Cardiac muscle cell (in vitro differentiated cells and primary cell): ENCODE data around the gene VEGFB. TPM values are rescaled to one million over a fixed set of nuclear protein-coding genes. Genes with fewer than 3 reads are reported as not detected.

ENCODE experiments used
- DNase-seq, 2 donors: peaks; one replicate each; pipeline versions ENCODE4 v3.0.0 to v3.0.0-alpha.2; 2010 to 2017; ENCODE audit warnings: low read depth in 1 of 2, low spot score in 1 of 2
- H3K27ac ChIP-seq: fragments of 200-600 bp; sonication (generic); 2 replicates; pipeline ENCODE4 v1.5.1; 2016
- H3K27me3 ChIP-seq: fragments of 200-600 bp; sonication (generic); 2 replicates; pipeline ENCODE4 v1.6.0; 2016; ENCODE audit warnings: control low read depth
- H3K36me3 ChIP-seq: fragments of 200-600 bp; sonication (generic); 2 replicates; pipeline ENCODE4 v1.5.1; 2016; ENCODE audit warnings: control low read depth
- H3K4me1 ChIP-seq: fragments of 200-600 bp; sonication (generic); 2 replicates; pipeline ENCODE4 v1.8.1; 2017; ENCODE audit warnings: low read depth, mild to moderate bottlenecking, mixed run types
- H3K4me3 ChIP-seq: fragments of 200-600 bp; sonication (generic); 2 replicates; pipeline ENCODE4 v1.5.1; 2016; ENCODE audit warnings: mild to moderate bottlenecking
- H3K9me3 ChIP-seq: fragments of 200-600 bp; sonication (generic); 2 replicates; pipeline ENCODE4 v1.5.1; 2017; ENCODE audit warnings: low read depth, mild to moderate bottlenecking, control low read depth
- polyA plus RNA-seq: library from polyadenylated mRNA; unstranded; fragments of >200 nt; fragmentation: Nextera tagmentation; extraction: Ambion mirVana; gene quantifications from 2 replicates; pipeline ENCODE4 v1.2.1, GENCODE V29; 2016
- total RNA-seq: library from RNA; depleted of rRNA; stranded (reverse); fragments of >200 nt; gene quantifications from 2 replicates; pipeline ENCODE4 v1.2.3, GENCODE V29; 2016
- TF ChIP-seq, protein P1 (sequence below): IDR thresholded peaks from 2 replicates; pipeline ENCODE4 v1.5.1; 2012; ENCODE audit warnings: low read depth, mild to moderate bottlenecking, low read length

VEGFB gene
- total and polyA plus RNA-seq, 2 experiments from 2014 or later = 162 to 199 TPM

GRCh38 chr11:64263021-64263946, 28.9 kb downstream of the VEGFB start:
- no peaks in the 10 kb centered on the region for H3K36me3 ChIP-seq
- DNase-seq = peak in 1 of 2 donors; percentile 62
- TF ChIP-seq, protein P1, sequence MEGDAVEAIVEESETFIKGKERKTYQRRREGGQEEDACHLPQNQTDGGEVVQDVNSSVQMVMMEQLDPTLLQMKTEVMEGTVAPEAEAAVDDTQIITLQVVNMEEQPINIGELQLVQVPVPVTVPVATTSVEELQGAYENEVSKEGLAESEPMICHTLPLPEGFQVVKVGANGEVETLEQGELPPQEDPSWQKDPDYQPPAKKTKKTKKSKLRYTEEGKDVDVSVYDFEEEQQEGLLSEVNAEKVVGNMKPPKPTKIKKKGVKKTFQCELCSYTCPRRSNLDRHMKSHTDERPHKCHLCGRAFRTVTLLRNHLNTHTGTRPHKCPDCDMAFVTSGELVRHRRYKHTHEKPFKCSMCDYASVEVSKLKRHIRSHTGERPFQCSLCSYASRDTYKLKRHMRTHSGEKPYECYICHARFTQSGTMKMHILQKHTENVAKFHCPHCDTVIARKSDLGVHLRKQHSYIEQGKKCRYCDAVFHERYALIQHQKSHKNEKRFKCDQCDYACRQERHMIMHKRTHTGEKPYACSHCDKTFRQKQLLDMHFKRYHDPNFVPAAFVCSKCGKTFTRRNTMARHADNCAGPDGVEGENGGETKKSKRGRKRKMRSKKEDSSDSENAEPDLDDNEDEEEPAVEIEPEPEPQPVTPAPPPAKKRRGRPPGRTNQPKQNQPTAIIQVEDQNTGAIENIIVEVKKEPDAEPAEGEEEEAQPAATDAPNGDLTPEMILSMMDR = no peak
- no peaks in the 10 kb centered on the region for H3K4me1 ChIP-seq
- H3K27ac ChIP-seq = no peak overlapping the region
- H3K4me3 ChIP-seq = no peak overlapping the region
- no peaks in the 10 kb centered on the region for H3K27me3 ChIP-seq
- H3K9me3 ChIP-seq = no peaks in the 10 kb centered on the region

DNA sequence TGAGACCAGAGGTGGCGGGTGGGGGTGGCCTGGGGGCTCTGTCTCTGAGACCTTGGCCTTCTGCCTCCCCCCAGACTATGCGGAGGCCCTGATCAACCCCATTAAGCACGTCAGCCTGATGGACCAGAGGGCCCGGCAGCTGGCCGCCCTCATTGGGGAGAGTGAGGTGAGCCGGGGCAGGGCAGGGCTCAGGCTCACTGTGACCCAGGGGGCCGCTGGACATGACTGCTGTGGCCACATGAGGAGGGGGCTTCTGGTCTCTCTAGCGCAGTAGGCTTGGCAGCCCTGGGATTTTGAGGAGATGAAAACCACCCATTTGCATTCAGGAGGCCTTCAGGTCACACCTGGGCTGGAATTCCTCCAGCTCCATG, 29.5 kb downstream of the VEGFB start:
- Histone ChIP-seq H3K9me3 (no peaks in the 10 kb centered on the region), H3K36me3 (no peaks in the 10 kb centered on the region), H3K4me1 (peaks cover 6% of the 10 kb centered on the region), H3K27me3 (no peaks in the 10 kb centered on the region), H3K4me3 (no peak overlapping the region), H3K27ac (no peak overlapping the region)
- DNase-seq = no peak
- TF ChIP-seq, protein P1 = no peak

GRCh38 chr11:64264371-64264852, 30.0 kb downstream of the VEGFB start:
- Histone ChIP-seq H3K27me3 (no peaks in the 10 kb centered on the region), H3K9me3 (no peaks in the 10 kb centered on the region), H3K27ac (no peak overlapping the region), H3K4me3 (no peak overlapping the region), H3K4me1 (peaks cover 8% of the 10 kb centered on the region), H3K36me3 (no peaks in the 10 kb centered on the region)
- DNase-seq = no peak
- TF ChIP-seq, protein P1 = no peak

- DNase-seq = no peak
- Histone ChIP-seq H3K36me3 (no peaks in the 10 kb centered on the region), H3K27me3 (no peaks in the 10 kb centered on the region), H3K4me3 (no peak overlapping the region), H3K27ac (no peak overlapping the region), H3K9me3 (no peaks in the 10 kb centered on the region), H3K4me1 (peaks cover 8% of the 10 kb centered on the region)
- TF ChIP-seq, protein P1 = no peak
Measured at GRCh38 chr11:64265176-64266160, 31.1 kb downstream of the VEGFB start.

- TF ChIP-seq, protein P1 = no peak
- Histone ChIP-seq H3K4me3 (no peak overlapping the region), H3K27me3 (no peaks in the 10 kb centered on the region), H3K4me1 (peaks cover 8% of the 10 kb centered on the region), H3K36me3 (no peaks in the 10 kb centered on the region), H3K27ac (no peak overlapping the region), H3K9me3 (no peaks in the 10 kb centered on the region)
- no peak for DNase-seq
Measured at GRCh38 chr11:64266339-64266738, 32.0 kb downstream of the VEGFB start.
